Uterus (tissue), 4 donors: ENCODE data around the gene CYP4Z1. TPM values are rescaled to one million over a fixed set of nuclear protein-coding genes. Genes with fewer than 3 reads are reported as not detected.
"Not testable (repeated sequence)": the region's sequence is repeated elsewhere in the genome, so short reads cannot be mapped to it uniquely, and the experiment has no call there.

Experiments
- DNase-seq, 2 donors: peaks; one replicate each; pipeline ENCODE4 v3.0.0-alpha.2; 2019 to 2020
- H3K27ac ChIP-seq, 2 donors: fragments of 200-600 bp; sonication (generic); 1 replicate in 1 of 2; 2 replicates in 1 of 2; pipeline ENCODE4 v1.5.1; 2016 to 2018
- H3K27me3 ChIP-seq, 2 donors: fragments of 200-600 bp; sonication (generic); one replicate each; pipeline ENCODE4 v1.5.1; 2018 to 2019; ENCODE audit warnings: control low read depth in 1 of 2
- H3K36me3 ChIP-seq, 2 donors: fragments of 200-600 bp; sonication (generic); one replicate each; pipeline ENCODE4 v1.5.1; 2019; ENCODE audit warnings: control low read depth in 1 of 2
- H3K4me1 ChIP-seq, 2 donors: fragments of 200-600 bp; sonication (generic); one replicate each; pipeline ENCODE4 v1.5.1; 2018 to 2019; ENCODE audit warnings: control low read depth in 1 of 2
- H3K4me3 ChIP-seq, 2 donors: fragments of 200-600 bp; sonication (generic); 1 replicate in 1 of 2; 2 replicates in 1 of 2; pipeline ENCODE4 v1.5.1; 2018 to 2019; ENCODE audit warnings: mild to moderate bottlenecking in 1 of 2
- H3K9me3 ChIP-seq, 2 donors: fragments of 200-600 bp; sonication (generic); one replicate each; pipeline ENCODE4 v1.5.1; 2019; ENCODE audit warnings: control low read depth in 1 of 2
- POLR2A ChIP-seq, 2 donors: fragments of 450-650 bp; IDR thresholded peaks; one replicate each; pipeline ENCODE4 v1.6.1; 2016; ENCODE audit warnings: antibody characterized with exemption in 2 of 2, mild to moderate bottlenecking in 1 of 2, moderate library complexity in 1 of 2
- intact Hi-C: fragments of 100-400 bp; cut with DNase I; formaldehyde crosslinking; loops from one replicate; pipeline ENCODE4 v1.15.1; 2023; ENCODE audit warnings: low total_unique reads
- total RNA-seq, 4 donors: library from RNA; depleted of rRNA in 3 of 4; stranded (reverse); fragments of >200 nt in 3 of 4; gene quantifications; one replicate each; pipeline versions ENCODE4 v1.1.0 to v1.2.4, GENCODE V29; 2014 to 2023
- TF ChIP-seq, protein P1 (sequence below), 4 experiments: fragments of 200-600 bp in 2 of 4; fragments of 450-650 bp in 2 of 4; sonication (generic) in 2 of 4; IDR thresholded peaks; one replicate each; pipeline ENCODE4 v1.5.1; 2016 to 2019; ENCODE audit warnings: antibody characterized with exemption in 4 of 4, mild to moderate bottlenecking in 2 of 4, moderate library complexity in 1 of 4
- donor health status: DM: yes; HTN: yes; CAD: no.

The CYP4Z1 gene
- total RNA-seq, 4 donors from 2014 or later: 0.41 to 1.8 (median 0.67) TPM

DNA sequence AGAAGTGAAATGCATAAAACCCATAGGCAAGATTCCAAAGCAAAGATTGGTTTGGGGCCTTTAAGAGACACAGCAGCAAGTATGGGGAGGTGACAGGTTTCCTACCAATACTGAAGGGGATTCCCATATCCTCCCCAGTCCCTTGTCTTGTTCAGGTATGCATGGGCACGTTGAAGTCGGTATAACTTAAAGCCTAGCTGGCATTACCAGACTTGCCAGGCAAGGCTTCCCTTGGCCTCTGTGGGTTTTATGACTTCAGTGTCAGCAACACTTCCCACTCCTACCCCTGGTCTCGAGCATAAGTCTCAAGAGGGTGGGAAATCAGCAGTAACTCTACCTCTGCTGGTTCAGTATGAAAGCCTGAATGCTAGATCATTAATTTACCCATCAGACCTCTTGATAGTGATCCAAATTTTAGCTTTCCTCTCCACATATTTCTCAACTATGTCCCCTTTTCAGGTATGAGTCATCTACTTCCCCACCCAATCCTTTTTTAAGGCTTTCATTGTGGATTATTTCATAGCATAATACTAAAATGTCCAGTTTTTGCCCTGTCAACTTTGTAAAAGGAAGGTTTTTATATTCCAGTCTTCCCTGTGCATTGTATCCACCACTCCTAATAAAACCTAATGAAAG is 36.7 kb upstream of the CYP4Z1 start:
- Histone ChIP-seq H3K27ac (no peak overlapping the region), H3K4me1 (no peaks in the 10 kb centered on the region), H3K9me3 (no peaks in the 10 kb centered on the region), H3K4me3 (no peak overlapping the region), H3K36me3 (no peaks in the 10 kb centered on the region), H3K27me3 (no peaks in the 10 kb centered on the region)
- TF ChIP-seq, protein P1, sequence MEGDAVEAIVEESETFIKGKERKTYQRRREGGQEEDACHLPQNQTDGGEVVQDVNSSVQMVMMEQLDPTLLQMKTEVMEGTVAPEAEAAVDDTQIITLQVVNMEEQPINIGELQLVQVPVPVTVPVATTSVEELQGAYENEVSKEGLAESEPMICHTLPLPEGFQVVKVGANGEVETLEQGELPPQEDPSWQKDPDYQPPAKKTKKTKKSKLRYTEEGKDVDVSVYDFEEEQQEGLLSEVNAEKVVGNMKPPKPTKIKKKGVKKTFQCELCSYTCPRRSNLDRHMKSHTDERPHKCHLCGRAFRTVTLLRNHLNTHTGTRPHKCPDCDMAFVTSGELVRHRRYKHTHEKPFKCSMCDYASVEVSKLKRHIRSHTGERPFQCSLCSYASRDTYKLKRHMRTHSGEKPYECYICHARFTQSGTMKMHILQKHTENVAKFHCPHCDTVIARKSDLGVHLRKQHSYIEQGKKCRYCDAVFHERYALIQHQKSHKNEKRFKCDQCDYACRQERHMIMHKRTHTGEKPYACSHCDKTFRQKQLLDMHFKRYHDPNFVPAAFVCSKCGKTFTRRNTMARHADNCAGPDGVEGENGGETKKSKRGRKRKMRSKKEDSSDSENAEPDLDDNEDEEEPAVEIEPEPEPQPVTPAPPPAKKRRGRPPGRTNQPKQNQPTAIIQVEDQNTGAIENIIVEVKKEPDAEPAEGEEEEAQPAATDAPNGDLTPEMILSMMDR (IDR thresholded peaks at IDR 0.05): no peak
- no peak for TF ChIP-seq POLR2A (IDR thresholded peaks at IDR 0.05)
- intact Hi-C loops: no loop called here
- no peak for DNase-seq

DNA sequence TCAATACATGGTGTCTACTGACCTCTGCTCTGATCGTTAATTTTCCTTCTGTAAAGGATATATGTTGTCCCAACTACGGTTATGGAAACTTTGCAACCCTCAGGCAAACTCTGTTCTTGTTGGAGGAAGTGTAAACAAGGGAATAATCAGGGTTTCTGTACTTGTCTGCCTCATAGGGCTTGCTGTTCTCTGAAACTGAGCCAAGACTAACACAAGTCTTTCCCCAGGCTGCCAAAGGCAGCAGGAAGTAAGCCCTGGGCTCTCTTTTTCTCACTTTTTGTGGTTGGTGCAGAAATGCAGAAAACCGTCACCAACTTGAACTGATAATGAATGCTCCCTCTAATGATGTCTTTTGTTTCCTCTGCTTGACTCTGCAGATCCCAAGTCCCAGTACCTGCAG is 36.0 kb upstream of the CYP4Z1 start:
- Histone ChIP-seq H3K27me3 (no peaks in the 10 kb centered on the region), H3K9me3 (no peaks in the 10 kb centered on the region), H3K27ac (no peak overlapping the region), H3K4me1 (no peaks in the 10 kb centered on the region), H3K36me3 (no peaks in the 10 kb centered on the region), H3K4me3 (no peak overlapping the region)
- no peak for TF ChIP-seq POLR2A (IDR thresholded peaks at IDR 0.05)
- TF ChIP-seq, protein P1 (IDR thresholded peaks at IDR 0.05): no peak
- DNase-seq: no peak
- intact Hi-C loops: no loop called here

DNA sequence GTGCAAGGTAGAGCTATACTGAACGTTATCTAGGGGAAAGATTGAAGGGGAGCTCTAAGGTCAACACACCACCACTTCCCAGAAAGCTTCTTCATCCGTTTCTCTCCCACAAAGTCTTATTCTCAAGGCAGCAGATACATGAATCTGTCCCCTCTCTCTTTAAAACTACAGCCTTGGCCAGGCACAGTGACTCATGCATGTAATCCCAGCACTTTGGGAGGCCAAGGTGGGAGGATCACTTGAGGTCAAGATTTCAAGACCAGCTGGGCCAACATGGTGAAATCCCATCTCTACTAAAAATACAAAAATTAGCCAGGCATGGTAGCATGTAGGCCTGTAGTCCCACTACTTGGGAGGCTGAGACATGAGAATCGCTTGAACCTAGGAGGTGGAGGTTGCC is 35.4 kb upstream of the CYP4Z1 start:
- no peak for DNase-seq
- no peaks in the 10 kb centered on the region for H3K36me3 ChIP-seq
- no peaks in the 10 kb centered on the region for H3K27me3 ChIP-seq
- H3K4me3 ChIP-seq: no peak overlapping the region
- H3K27ac ChIP-seq: no peak overlapping the region
- no peaks in the 10 kb centered on the region for H3K4me1 ChIP-seq
- H3K9me3 ChIP-seq: no peaks in the 10 kb centered on the region
- intact Hi-C loops: no loop called here
- TF ChIP-seq, protein P1 (IDR thresholded peaks at IDR 0.05): no peak
- no peak for TF ChIP-seq POLR2A (IDR thresholded peaks at IDR 0.05)

DNA sequence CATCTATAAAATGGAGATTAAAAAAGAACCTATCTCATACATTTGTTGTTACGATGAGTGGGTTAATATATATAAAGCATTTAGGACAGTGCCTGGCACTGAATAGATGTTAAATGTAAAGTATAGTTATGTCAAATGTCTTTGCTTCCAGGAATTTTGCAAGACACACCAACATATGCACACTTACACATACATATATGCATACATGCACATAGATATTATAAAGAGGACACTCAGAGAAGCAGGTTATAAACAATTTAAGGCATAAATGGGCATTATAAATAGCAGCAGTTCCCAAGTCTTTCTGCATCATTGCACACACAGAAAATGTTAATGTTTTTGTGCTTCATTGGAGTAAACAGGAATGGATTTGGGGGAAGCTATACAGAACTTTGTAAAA is 30.3 kb upstream of the CYP4Z1 start:
- Histone ChIP-seq H3K27ac (no peak overlapping the region), H3K4me3 (no peak overlapping the region), H3K9me3 (no peaks in the 10 kb centered on the region), H3K4me1 (no peaks in the 10 kb centered on the region), H3K27me3 (no peaks in the 10 kb centered on the region), H3K36me3 (no peaks in the 10 kb centered on the region)
- no peak for DNase-seq
- intact Hi-C loops: no loop called here
- TF ChIP-seq POLR2A (IDR thresholded peaks at IDR 0.05): no peak
- TF ChIP-seq, protein P1 (IDR thresholded peaks at IDR 0.05): no peak

DNA sequence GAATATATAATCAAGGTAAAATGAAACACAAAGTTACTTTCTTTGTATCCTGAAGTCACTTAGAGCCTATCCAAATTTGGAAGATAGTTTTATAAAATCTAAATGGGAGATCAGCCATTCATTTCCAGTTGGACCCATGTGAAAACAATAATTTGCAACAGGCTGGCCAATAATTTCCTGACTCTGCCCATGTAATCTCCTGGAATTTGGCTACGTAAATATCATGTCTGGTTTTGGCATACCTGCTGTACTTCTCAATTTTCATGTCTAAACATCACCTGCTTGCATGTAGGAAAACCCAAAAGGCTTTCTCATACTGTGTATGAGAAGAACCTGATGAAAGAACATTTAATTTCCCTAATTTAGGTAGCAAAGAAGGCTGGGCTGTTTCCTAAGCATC is 7.7 kb upstream of the CYP4Z1 start:
- DNase-seq: no peak
- no peaks in the 10 kb centered on the region for H3K4me1 ChIP-seq
- TF ChIP-seq, protein P1 (IDR thresholded peaks at IDR 0.05): no peak
- no peak for TF ChIP-seq POLR2A (IDR thresholded peaks at IDR 0.05)
- no peaks in the 10 kb centered on the region for H3K36me3 ChIP-seq
- no peaks in the 10 kb centered on the region for H3K9me3 ChIP-seq
- no peak overlapping the region for H3K4me3 ChIP-seq
- H3K27me3 ChIP-seq: no peaks in the 10 kb centered on the region
- no peak overlapping the region for H3K27ac ChIP-seq
- intact Hi-C loops: no loop called here

DNA sequence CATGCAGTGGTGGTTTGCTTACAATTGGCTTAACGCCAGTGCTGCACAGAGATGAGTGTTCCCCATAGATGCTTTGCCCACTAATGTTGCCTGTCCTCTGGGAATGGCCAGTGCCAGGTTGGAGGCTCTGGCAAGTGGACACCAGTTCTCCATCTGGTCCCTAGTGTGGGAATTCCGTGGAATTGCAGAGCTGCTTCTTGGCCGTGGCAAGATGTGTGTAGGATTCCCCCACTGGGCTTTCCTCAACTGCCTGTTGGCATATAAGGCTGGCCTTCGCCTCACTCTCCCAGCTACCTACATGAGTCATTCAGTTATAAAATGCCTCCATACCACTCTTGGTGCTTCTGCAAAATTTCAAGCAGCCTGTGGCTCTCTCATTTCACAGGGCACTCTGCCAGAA is 2.0 kb downstream of the CYP4Z1 start:
- intact Hi-C loops, H3K4me1 ChIP-seq, H3K9me3 ChIP-seq, H3K27ac ChIP-seq, H3K4me3 ChIP-seq, H3K36me3 ChIP-seq, H3K27me3 ChIP-seq, DNase-seq: not testable (repeated sequence)

DNA sequence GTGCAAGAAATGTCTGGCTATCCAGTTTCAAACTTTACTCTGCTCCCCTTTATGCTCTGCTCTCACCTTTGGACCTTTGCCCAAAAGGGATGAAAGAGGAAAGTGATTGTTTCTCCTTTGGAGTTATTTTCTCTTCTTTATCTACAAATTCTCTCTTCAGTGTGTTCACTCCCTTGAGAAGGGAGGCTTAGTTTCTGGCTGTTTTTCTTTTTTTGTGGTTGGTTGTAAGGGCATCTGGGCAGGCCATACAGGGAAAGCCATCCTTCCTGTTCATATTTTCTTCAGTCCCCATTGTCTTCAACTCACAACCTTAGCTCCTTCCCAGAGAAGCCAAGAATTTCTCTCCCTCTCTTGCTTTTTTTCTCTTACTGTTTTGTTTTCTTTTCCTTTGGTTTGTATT is 2.5 kb downstream of the CYP4Z1 start:
- H3K36me3 ChIP-seq, H3K9me3 ChIP-seq, intact Hi-C loops, DNase-seq, H3K4me1 ChIP-seq, H3K27ac ChIP-seq, H3K27me3 ChIP-seq, H3K4me3 ChIP-seq: not testable (repeated sequence)
